ENCODE measurements around the gene IGF2BP3.

- TF ChIP-seq ZFP30 (CRISPR knock-in tag; IDR thresholded peaks at IDR 0.05) (no peak), PATZ1 (CRISPR knock-in tag; IDR thresholded peaks at IDR 0.05; ENCODE audit: borderline replicate concordance) (no peak), ZFP3 (CRISPR knock-in tag; IDR thresholded peaks at IDR 0.05) (no peak), BACH2 (CRISPR knock-in tag; IDR thresholded peaks at IDR 0.05; ENCODE audit: borderline replicate concordance) (no peak), ISL1 (CRISPR knock-in tag; IDR thresholded peaks at IDR 0.05) (no peak), CSDC2 (CRISPR knock-in tag; IDR thresholded peaks at IDR 0.05) (no peak), CREB5 (CRISPR knock-in tag; IDR thresholded peaks at IDR 0.05; ENCODE audit: low read depth) (no peak), ARNTL (CRISPR knock-in tag; IDR thresholded peaks at IDR 0.05; ENCODE audit: borderline replicate concordance, low read depth) (no peak), ZNF70 (CRISPR knock-in tag; IDR thresholded peaks at IDR 0.05) (no peak), ESRRG (CRISPR knock-in tag; IDR thresholded peaks at IDR 0.05) (no peak), RARB (CRISPR knock-in tag; IDR thresholded peaks at IDR 0.05) (no peak)
Observed at GRCh38 chr7:23380961-23381360, 89.3 kb downstream of the IGF2BP3 start.

All from SK-N-SH treated with all-trans-retinoic acid at 6 μM for 48 hours (cell line).